ENCODE measurements around the gene ZNF225.

The ZNF225 gene

GRCh38 chr19:44113138-44113783 is at the start of gene ZNF225:
TSS of gene ZNF225 (plus strand) at chr19:44113399. CDS start at chr19:44115828, 2,429 bp downstream.
- TF ChIP-seq CTCF (IDR thresholded peaks at IDR 0.05; ENCODE audit: insufficient read depth, low read length, poor library complexity, severe bottlenecking) (no peak), EZH2phosphoT487 (conservative IDR thresholded peaks at IDR 0.05; ENCODE audit: low read length) (no peak)
- no peak within 1 kb of the TSS for H3K27ac ChIP-seq (ENCODE audit: low read depth, low read length)
- peak within 1 kb of the TSS; percentile 95 for H3K4me2 ChIP-seq (ENCODE audit: low read depth, low read length, poor library complexity, severe bottlenecking)
- no peaks in the 10 kb centered on the region for H3K27me3 ChIP-seq (ENCODE audit: low read length)
- no peaks in the 10 kb centered on the region for H3K9me2 ChIP-seq (replicated peaks; ENCODE audit: insufficient read depth, low read length)
- H2AFZ ChIP-seq (ENCODE audit: low read depth, low read length, severe bottlenecking): peak within 1 kb of the TSS; percentile 99
- H3K9me3 ChIP-seq (ENCODE audit: insufficient read depth, low read length): 0 out of 2 replicates have a peak, but pooled peaks cover 4% of the 10 kb centered on the region
- peaks cover 5% of the 10 kb centered on the region; the same call in 1 of the 2 replicates for H3K79me2 ChIP-seq (ENCODE audit: insufficient read depth, low read length)
- H3K9ac ChIP-seq (ENCODE audit: low read length): peak within 1 kb of the TSS; percentile 73
- no peaks in the 10 kb centered on the region for H4K20me1 ChIP-seq (ENCODE audit: low read depth, low read length)
- peak within 1 kb of the TSS; percentile 96 for H3K4me3 ChIP-seq (ENCODE audit: insufficient read depth, low read length, poor library complexity, severe bottlenecking)
- H3K36me3 ChIP-seq (ENCODE audit: low read length): 0 out of 2 replicates have a peak, but pooled peaks cover 4% of the 10 kb centered on the region
- H3F3A ChIP-seq (ENCODE audit: insufficient read depth): no peaks in the 10 kb centered on the region

DNA sequence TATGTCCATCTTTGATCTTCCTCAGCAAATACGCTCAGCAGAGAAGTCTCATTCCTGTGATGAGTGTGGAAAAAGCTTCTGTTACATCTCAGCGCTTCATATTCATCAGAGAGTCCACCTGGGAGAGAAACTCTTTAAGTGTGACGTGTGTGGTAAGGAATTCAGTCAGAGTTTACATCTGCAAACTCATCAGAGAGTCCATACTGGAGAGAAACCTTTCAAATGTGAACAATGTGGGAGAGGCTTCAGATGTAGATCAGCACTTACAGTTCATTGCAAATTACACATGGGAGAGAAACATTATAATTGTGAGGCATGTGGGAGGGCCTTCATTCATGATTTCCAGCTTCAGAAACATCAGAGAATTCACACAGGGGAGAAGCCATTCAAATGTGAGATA is 46.9 kb upstream of the ZNF225 start:
- Histone ChIP-seq H3K9me3 (ENCODE audit: insufficient read depth, low read length) (peaks cover 20% of the 10 kb centered on the region; the same call in 1 of the 2 replicates), H3K36me3 (ENCODE audit: low read length) (no peaks in the 10 kb centered on the region), H3K79me2 (ENCODE audit: insufficient read depth, low read length) (no peaks in the 10 kb centered on the region), H3F3A (ENCODE audit: insufficient read depth) (no peaks in the 10 kb centered on the region), H3K27me3 (ENCODE audit: low read length) (no peaks in the 10 kb centered on the region), H4K20me1 (ENCODE audit: low read depth, low read length) (no peaks in the 10 kb centered on the region), H3K27ac (ENCODE audit: low read depth, low read length) (no peak overlapping the region), H3K4me2 (ENCODE audit: low read depth, low read length, poor library complexity, severe bottlenecking) (no peak overlapping the region), H2AFZ (ENCODE audit: low read depth, low read length, severe bottlenecking) (no peak overlapping the region), H3K9me2 (replicated peaks; ENCODE audit: insufficient read depth, low read length) (no peaks in the 10 kb centered on the region), H3K4me3 (ENCODE audit: insufficient read depth, low read length, poor library complexity, severe bottlenecking) (no peak overlapping the region), H3K9ac (ENCODE audit: low read length) (no peak overlapping the region)
- TF ChIP-seq EZH2phosphoT487 (conservative IDR thresholded peaks at IDR 0.05; ENCODE audit: low read length) (no peak), CTCF (IDR thresholded peaks at IDR 0.05; ENCODE audit: insufficient read depth, low read length, poor library complexity, severe bottlenecking) (no peak)

DNA sequence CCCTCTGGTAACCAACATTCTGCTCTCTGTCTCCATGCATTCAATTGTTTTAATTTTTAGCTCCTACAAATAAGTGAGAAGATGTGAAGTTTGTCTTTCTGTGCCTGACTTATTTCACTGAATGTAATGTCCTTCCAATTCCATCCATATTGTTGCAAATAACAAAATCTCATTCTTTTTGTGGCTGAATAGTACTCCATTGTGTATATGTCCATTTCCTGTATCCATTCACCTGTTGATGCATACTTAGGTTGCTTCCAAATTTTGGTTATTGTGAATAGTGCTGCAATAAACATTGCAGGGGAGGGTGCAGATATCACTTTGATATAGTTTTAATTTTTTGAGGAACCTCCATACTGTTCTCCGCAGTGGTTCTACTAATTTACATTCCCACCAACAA is 43.8 kb upstream of the ZNF225 start:
- TF ChIP-seq CTCF (IDR thresholded peaks at IDR 0.05; ENCODE audit: insufficient read depth, low read length, poor library complexity, severe bottlenecking): no peak
- TF ChIP-seq EZH2phosphoT487 (conservative IDR thresholded peaks at IDR 0.05; ENCODE audit: low read length): no peak
- Histone ChIP-seq H3F3A (ENCODE audit: insufficient read depth) (no peaks in the 10 kb centered on the region), H3K36me3 (ENCODE audit: low read length) (no peaks in the 10 kb centered on the region), H3K4me2 (ENCODE audit: low read depth, low read length, poor library complexity, severe bottlenecking) (no peak overlapping the region), H3K27ac (ENCODE audit: low read depth, low read length) (no peak overlapping the region), H2AFZ (ENCODE audit: low read depth, low read length, severe bottlenecking) (no peak overlapping the region), H3K4me3 (ENCODE audit: insufficient read depth, low read length, poor library complexity, severe bottlenecking) (no peak overlapping the region), H3K79me2 (ENCODE audit: insufficient read depth, low read length) (no peaks in the 10 kb centered on the region), H4K20me1 (ENCODE audit: low read depth, low read length) (no peaks in the 10 kb centered on the region), H3K9ac (ENCODE audit: low read length) (no peak overlapping the region), H3K9me3 (ENCODE audit: insufficient read depth, low read length) (peaks cover 20% of the 10 kb centered on the region; the same call in 1 of the 2 replicates), H3K9me2 (replicated peaks; ENCODE audit: insufficient read depth, low read length) (no peaks in the 10 kb centered on the region), H3K27me3 (ENCODE audit: low read length) (no peaks in the 10 kb centered on the region)

Measured in SU-DHL-6 (cell line).